ENCODE data around the gene CREB3L4. TPM values are rescaled to one million over a fixed set of nuclear protein-coding genes. Genes with fewer than 3 reads are reported as not detected.
"Not testable (repeated sequence)": the region's sequence is repeated elsewhere in the genome, so short reads cannot be mapped to it uniquely, and the experiment has no call there.

Gene CREB3L4
- polyA plus RNA-seq, 1 donor: 36.1 TPM

GRCh38 chr1:153958111-153958960 is 9.4 kb upstream of the CREB3L4 start, which contains the start of gene CRTC2:
Gene CRTC2, minus strand, starts transcription at chr1:153958612. Its CDS starts 115 bp downstream, at chr1:153958497.
- peak; percentile 99 for DNase-seq

GRCh38 chr1:153958961-153959260 is 8.8 kb upstream of the CREB3L4 start:
- DNase-seq: no peak

GRCh38 chr1:153959454-153959853 is 8.2 kb upstream of the CREB3L4 start:
- no peak for DNase-seq

GRCh38 chr1:153960206-153960605 is 7.5 kb upstream of the CREB3L4 start:
- no peak for DNase-seq

DNA sequence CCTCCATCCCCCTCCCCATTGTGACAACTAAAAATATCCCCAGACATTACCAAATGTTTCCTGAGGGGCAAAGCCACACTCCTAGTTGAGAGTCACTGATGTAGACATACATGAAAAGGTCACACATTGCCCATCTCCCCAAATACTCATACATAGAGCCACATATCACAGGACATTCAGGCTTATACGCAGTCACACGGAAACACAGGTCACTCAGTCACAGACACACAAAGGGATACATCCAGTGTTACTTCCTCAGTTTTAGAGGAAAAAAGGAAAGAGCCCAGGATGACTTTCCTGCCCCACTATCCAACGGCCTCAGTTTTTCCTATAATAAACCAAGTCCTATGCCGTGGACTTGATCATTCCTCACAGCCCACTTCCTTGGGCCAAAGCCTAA is 6.3 kb upstream of the CREB3L4 start:
- no peak for DNase-seq

GRCh38 chr1:153962088-153963029 is 5.3 kb upstream of the CREB3L4 start:
- DNase-seq: no peak

DNA sequence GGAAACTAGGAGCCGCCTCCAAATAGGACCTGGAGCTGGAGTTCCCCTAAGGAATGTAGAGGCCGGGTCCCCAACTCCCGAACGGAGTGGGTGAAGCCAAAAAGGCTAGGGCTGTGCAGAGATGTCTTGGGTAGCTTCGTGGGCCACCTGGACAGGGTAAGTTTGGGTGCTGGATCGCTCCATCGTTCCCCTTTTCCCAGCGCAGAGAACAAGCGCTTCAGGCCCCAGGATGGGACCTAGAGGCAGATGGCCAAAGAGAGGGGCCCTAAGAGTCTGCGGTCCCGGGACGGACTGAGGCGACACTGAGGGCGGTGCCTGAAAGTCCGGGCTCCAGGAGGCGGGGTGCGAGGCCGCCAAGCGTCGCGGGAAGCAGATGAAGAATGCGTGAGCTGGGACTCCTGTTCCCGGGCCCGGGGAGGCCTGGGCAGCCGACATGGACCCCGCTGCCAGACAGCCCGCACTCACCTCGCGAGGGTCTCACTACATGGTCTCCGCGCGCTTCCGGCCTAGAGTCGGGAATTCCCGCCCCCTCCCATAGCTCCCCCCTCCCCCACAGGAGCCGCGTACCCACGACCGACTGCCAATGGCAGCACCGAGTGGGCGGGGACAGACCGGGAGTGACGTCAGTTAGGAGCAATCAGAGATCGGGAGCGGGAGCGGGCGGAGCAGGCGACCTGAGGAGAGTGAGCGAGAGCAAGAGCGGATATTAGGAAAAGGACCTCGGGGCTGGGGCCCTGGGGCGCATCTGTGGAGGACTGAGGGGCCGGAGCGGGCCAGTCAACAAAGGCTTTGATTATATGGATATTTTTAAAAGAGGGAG is 4.5 kb upstream of the CREB3L4 start, which contains the start of gene SLC39A1:
Gene SLC39A1, minus strand, starts transcription at position 508 of the 820 bp plus-strand sequence. CDS start 822 bp downstream, outside the sequence.
- DNase-seq: peak; percentile 99

DNA sequence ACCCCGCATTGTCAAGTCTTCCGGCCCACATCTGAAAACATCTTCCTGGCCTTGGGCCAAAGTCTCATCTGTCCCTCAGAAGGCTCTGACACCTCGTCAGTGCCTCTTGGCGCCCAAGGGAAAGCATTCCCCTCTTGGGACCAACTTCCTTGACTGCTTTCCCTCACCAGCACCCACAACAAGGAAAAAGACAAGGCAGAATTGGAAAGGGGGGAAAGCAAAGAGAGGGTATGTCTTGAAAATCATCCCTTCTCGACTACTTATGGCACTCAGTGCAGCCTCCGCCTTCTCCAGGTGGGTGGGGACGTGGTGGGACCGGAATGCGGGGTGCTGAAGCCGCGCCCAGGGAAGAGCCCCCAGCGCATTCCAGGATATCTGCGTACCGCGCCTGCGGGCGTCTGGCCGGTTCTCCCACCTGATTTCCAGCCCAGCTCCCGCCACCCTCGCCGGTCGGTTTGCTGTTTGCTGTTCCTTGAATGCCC is 3.8 kb upstream of the CREB3L4 start:
- no peak for DNase-seq

GRCh38 chr1:153968000-153968363 is 280 bp downstream of the CREB3L4 start:
- no peak for DNase-seq

GRCh38 chr1:153968408-153968807 is 706 bp downstream of the CREB3L4 start:
- no peak for DNase-seq

- no peak for DNase-seq
Measured at GRCh38 chr1:153968972-153969371, 1.3 kb downstream of the CREB3L4 start.

GRCh38 chr1:153970346-153970745 is 2.6 kb downstream of the CREB3L4 start:
- no peak for DNase-seq

DNA sequence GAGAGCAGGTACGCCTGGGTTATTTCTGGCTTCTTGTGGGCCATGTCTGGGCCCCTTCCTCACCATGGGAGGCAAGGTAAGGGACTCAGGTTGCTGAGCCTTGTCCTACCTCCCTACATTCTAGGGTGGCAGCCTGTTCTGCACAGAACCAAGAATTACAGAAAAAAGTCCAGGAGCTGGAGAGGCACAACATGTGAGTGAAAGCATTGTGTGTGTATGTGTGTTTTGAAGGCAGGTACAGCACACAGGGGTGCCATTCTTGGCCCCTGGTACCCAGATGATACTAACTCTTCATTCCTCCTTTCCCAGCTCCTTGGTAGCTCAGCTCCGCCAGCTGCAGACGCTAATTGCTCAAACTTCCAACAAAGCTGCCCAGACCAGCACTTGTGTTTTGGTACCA is 5.4 kb downstream of the CREB3L4 start:
- DNase-seq: no peak

DNA sequence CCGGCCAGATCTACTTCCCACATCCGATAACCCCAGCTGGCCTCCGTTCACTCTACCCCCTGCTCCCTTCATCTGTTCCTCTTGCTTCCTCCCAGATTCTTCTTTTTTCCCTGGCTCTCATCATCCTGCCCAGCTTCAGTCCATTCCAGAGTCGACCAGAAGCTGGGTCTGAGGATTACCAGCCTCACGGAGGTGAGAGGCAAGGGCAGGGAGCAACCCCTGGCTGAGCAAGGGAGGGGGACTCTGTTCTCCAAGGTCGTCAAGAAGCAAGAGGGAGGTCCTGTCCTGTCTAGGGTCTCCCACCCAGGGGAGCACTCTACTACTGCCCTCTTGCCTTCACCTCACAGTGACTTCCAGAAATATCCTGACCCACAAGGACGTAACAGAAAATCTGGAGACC is 5.8 kb downstream of the CREB3L4 start:
- DNase-seq: no peak

GRCh38 chr1:153976819-153977249 is 9.1 kb downstream of the CREB3L4 start:
- no peak for DNase-seq

- DNase-seq: peak; percentile 87
Measured at GRCh38 chr1:153977250-153978240, 9.8 kb downstream of the CREB3L4 start, which contains the start of gene JTB. Gene JTB, minus strand, starts transcription at chr1:153977674. Its CDS starts 422 bp downstream, at chr1:153977252.

- no peak for DNase-seq
Measured at GRCh38 chr1:153978274-153978909, 10.7 kb downstream of the CREB3L4 start.

GRCh38 chr1:153979091-153979490 is 11.4 kb downstream of the CREB3L4 start:
- DNase-seq: not testable (repeated sequence)

- DNase-seq: not testable (repeated sequence)
Measured at GRCh38 chr1:153981735-153982134, 14.0 kb downstream of the CREB3L4 start.
